ENCODE results near the gene PLOD2.

GRCh38 chr3:146209371-146209770 lies 48.4 kb upstream of the PLOD2 start:
- TF ChIP-seq EZH2 (IDR thresholded peaks at IDR 0.05; ENCODE audit: insufficient read depth, poor library complexity, severe bottlenecking) (no peak), EZH2phosphoT487 (IDR thresholded peaks at IDR 0.05; ENCODE audit: insufficient read depth, low read depth) (no peak)

All from GM23248 (cell line).